Smooth muscle cell of the brain vasculature (primary cell): ENCODE measurements around the gene LHX4.

ENCODE experiments used
- DNase-seq: peaks from one replicate; pipeline ENCODE4 v3.0.0-alpha.2; 2012; ENCODE audit warnings: low read depth, low spot score

LHX4 gene

DNA sequence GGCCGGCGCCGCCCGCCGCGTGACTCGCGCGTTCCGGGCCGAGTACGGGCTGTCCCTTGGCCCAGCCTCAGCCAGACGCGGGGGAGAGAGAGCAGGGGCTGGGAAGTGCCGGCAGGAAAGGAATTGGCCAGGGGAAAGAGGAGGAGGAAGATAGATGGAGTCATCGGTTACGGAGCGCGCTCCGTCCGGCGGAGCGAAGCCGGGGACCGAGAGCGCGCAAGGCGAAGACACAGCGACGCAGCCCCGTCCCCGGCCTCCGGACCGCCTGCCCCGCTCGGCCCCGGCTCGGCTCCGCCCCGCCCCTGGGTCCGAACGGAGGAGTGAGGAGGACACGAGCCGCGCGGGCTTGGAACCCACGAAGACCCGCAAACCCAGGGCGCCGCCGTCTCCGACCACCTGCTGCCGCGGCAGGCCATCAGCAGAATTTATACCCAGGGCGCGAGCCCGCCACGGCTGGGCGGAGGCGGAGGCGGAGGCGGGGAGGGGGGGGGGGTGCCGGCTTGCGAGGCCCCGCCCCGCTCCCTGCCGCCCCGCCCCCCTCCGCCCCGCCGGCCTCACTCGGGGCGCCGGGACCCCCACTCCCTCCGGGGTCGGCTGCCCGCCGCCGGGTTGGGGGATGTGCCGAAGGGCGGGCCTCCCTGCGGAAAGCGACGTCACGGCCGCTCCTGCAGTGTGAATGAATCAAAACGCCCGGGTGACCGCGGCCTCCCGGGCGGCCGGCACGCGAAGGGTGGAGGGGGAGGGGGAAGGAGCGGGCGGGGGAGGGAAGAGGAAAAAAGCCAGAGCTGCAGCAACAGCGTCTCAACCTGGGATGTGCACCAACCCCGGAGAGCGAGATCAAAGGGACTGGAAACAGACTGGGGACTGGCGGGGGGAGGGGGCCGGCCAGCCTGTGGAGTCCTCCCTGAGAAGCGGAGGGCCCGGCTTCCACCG lies at the start of gene LHX4:
Gene LHX4 (plus strand): TSS at position 782 of the 933 bp plus-strand sequence. CDS start 266 bp downstream, outside the sequence.
- no peak for DNase-seq

DNA sequence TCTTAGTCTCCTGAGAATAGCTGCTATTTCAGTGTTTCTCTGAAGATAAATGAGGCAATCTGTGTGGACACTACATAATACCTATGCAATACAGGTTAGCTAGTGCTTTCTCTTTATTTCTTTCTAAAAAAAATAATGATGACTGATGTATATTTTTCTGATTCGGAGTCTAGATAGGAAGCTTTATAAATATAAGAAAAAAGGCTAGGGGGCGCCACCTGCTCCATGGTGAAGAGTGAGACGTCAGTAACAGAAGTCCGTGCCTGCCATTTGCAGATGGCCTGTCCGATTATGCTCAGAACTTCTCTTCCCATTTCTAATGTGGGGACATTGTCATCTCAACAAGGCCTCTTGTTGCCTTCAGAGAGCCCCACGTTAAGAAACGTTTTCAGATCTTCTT lies 49.0 kb upstream of the LHX4 start:
- no peak for DNase-seq

DNA sequence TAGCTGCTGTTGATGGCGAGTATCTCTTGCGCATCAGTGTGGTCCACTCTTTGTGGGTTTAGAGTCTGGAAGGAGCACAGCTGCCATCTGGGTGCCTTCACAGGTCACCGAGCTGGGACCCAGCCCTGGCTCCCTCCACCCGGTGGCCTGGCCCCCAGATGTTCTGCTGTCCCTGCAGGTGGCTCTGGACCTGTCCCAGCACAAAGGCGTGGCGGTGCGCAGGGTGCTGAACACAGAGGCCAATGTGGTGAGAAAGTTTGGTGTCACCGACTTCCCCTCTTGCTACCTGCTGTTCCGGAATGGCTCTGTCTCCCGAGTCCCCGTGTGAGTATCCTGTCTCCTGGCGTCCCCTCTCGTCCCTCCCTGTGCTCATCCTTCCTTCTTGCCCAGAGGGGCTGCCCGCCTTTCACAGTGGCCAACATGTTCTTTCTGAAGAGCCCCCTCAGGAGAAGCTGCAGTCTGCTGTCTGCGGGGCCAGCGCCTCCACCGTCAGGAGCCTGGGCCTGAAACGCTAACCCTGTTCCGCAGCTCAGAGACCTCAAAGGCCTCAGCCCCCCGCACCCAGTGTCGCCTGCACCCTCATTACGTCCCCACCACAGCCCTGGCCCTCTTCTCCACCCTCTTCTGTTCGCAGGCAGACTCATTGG lies 47.9 kb upstream of the LHX4 start:
- DNase-seq: no peak

DNA sequence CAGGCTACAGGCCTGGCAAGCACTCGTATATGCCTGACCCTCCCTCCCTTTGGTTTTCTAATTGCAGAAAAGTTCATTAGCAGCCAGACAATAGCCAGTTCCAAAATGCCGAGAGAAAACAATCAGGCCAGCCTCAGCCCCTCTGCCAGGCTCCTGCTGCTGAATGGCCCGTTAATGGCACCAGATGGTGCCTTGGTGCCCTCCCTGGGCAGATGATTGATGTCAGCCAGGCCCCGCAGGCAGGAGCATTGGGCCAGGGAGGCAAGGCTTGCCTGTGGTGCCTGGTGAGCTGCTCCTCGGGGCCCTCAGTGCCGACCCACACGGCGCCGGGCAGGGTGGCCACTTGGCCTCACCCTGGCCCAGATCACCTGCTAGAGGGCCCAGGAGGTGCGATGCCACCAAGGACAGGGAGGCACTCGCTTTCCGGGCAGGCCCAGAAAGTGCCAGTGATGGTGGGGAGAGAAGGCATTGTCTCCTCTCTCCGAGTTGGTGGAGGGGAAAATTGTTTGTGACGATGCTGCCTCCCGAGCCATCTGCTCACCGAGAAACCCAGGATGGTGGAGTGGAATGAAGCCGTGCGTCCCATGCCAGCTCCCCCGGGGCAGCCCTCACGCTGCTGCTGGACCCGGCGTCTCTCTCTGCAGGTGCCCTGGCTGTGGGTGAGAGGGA lies 47.3 kb upstream of the LHX4 start:
- DNase-seq: no peak

DNA sequence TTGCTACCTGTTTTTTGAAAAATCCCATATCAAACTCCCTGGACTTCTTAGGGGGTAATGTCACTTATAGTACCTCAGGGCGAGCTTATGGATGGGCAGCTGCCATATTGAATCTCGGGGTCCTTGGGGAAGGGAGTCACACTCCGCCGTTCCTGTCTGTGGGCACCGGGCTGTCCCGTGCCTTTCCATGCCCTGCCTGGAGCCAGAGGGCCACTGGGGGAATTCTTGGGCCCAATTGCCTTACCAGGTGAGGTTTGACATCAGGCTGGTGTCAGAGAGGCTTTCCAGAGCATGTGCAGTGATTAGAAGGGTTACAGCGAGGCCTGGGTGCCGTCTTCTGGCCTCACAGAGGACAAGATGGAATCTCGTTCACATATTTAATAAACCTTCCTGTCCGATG lies 46.6 kb upstream of the LHX4 start:
- DNase-seq: no peak

DNA sequence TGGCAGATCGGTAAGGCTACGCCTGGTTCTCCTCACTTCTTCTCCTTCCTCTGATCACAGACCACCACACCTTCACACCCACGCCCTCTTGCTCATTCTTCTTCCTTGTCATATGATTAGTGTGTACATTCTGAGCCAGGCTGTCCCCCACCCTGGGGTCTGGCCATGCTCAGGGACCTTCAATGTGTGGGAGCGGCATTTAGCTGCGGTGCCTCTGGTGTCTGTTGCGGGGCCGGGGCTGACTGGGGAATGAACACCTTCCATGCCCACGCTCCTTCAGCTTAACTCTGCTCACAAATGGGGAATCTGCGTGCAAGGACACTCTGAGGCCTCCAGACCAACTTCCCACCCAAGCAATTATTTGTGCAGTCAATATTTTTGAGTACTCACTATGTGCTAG lies 46.0 kb upstream of the LHX4 start:
- no peak for DNase-seq

DNA sequence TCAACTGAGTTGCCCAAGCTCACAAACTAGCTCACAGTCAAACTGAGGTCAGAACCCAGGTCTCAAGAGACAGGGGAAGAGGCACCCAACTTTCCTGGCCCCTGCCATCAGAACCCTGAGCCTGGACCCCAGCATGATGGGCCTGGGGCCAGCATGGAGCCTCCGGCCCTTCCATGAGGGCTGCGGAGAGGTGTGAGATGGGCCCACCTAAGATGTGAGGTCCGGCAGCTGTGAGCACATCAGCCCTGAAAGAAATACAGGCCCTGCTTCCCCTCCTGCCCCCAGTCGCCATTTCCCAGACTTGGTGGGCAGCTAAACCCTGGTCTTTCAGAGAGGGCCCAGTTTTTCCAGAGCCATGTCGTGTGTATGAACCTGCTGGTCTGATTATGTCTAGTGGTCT lies 44.8 kb upstream of the LHX4 start:
- DNase-seq: no peak

DNA sequence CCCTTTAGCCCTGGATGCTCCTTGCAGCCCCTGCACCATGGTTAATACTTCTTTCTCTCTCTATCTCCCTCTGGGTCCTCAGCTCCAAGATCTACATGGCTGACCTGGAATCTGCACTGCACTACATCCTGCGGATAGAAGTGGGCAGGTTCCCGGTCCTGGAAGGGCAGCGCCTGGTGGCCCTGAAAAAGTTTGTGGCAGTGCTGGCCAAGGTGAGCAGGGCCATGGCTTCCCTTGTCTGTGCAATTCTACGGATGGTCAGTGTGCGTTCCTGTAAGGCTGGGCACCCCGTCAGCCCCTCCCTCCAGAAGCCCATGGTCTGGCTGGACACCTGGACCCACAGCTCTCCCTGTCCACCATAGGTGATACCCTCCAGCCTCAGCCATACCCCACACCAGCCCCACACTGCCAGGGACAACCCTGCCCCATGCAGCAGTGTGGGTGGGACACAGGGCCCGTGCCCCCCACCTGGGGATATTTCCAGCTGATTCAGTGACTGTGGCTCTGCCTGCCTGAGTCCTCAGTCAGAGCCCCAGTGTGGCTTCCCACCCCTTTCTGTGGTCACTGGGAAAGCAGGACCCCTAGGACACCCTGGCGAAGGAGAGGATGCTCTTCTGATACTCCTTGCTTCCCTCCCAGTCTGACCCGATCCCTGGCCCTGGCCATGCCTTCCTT lies 44.0 kb upstream of the LHX4 start:
- DNase-seq: no peak

DNA sequence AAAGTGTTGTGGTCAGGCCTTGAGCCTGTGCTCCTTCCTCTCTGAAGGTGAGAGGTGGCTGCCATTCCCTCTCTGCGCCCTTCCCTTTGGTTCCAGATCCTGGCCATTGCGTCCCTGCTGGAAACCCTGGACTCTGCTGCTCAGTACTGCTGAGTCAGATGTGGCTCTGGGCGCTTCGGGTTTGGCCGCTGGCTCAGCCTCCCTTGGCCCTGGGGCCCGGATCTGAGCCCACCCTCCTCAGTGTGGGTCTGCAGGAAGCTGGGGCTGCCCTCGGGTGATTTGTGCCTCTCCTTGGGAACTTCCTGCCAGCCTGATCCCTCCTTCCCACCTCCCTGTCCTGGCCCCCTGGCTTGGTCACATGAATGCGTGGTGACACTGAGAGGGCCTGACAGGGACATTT lies 43.2 kb upstream of the LHX4 start:
- no peak for DNase-seq

DNA sequence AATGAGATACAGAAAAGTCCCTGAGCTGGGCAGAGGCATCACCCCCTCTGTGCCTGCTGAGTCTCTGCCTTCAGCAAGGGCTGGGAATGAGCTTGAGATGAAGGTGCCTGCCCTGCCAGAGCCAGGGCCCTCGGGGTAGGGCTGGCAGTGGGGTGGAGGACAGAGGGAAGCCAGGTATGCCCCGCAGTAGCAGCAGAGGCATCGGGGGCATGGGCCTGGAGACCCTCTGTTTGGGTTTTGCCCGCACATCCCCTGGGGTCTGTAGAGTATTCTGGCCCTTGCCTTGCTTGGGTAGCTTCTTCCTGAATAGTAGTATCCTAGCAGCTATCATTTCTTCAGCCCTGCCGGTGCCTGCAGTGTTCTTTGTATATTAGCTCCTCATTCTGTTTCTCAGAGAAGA lies 42.4 kb upstream of the LHX4 start:
- DNase-seq: no peak

DNA sequence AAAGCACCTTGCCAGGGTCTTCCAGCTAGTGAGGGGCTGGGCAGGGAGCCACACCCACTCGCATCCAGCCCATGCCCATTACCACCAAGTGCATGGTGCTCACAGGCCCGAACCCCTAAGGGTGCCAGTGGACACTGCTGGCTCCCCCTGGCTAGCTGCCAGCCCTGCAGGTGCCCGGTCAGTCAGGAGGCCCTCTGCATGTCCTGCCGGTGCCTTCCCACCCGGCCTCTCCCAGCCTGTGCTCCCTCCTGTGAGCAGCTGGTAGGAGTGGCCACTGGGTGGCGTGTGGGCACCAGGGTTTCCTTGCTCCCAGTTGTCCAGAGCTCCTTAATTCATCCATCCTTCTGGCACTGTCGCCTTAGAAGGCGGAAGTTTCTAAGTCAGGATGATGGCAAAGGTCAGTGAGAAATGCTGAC lies 42.0 kb upstream of the LHX4 start:
- DNase-seq: peak; percentile 21

DNA sequence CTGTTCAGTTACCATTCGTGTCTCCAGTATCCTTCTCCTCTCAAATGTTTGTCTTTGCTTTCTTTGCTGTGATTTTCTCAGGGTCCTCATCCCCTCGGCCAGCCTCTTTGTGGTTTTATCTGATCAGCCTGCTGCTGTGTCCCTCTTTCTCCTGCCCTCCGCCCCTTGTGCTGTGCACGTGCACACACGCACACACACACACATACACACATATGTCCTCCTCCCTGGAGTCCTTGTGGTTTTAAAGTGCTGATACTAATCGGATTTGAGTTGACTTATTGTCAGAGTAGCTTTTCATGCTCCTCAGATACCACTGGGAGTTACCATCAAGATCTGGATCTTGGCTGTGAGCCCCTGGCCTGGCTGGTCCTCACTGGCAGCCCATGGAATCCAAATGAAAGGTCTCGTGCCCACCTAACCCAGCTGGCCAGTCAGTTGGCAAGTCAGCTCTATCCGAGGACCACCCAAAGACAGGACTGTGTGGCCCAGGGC lies 41.3 kb upstream of the LHX4 start:
- no peak for DNase-seq

DNA sequence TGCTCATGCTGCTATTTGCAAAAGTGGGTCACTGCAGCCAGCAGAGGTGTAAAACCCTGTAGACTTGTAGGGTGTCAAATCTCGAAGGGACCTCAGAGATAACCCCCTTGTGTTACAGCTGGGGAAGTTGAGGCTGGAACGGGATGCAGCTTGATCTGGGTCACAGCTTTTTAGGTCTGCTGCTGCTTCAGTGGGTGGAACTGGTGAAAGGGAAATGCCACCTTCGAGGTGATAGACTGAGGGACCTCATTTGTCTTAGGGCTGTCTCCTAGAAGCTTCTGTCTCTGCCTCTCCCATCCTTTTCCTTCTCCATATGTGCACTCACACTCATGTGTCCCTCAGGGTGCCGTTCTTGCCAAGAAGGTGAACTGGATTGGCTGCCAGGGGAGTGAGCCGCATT lies 40.0 kb upstream of the LHX4 start:
- DNase-seq: no peak

DNA sequence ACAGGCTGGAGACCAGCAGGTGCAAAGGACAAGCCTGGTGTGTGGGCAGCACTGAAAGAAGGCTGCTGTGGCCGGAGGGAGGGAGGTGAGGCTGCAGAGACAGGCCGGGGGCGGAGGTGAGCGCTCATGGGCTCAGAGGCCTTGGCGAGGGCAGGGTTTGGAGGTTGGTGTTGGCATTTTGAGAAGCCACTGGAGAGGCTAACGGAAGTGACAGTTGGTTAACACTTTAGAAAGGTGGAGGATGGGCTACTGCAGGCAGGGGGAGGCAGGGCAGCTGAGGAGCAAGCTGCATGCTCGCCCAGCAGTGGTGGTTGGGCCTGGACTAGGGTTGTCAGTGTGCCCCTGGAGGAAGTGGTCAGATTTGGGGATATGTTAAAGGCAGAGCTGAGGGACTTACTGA lies 37.9 kb upstream of the LHX4 start:
- no peak for DNase-seq

DNA sequence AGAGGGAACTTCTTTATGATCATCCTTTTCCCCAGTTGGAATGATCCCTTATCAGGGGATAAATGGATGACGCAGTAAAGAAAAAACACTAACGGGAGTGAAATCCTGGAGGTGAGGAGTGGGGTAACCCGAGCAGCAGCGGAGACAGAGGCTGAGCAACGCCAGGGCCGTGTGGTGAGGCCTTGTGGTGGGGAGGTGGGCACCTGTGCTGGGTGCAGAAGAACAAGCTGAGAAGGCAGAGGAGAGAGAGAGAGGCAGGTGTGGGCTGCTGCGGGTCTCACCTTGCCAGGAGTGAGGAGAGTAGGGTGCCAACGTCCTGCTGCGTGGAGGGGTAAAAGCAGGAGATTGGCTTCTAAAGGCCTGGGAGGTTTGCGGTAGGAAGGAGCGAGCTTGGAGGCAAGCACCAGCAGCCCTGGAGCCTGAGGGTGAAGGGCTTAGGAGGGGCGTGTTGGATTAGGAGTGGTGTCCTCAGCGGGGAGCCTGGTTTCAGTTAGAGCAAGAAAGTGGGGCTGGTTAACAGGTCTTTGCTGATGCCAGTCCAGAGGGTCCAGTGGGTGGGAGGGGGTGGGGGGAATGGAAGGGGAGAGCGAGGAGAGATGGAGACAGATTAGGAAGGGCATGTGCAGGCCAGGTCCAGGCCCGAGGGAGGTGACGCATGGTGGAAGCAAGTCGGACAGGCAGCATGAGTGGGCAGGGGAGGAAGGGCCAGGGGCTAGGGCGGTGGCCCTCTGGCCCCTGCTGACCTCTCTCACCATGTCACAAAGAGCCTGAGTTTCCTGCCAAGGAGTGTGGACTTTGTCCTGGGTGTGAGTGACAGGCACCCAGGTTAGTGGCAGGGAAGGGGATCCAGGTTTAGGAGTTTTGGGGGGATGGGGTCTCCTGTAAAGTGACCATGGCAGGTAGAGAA lies 36.7 kb upstream of the LHX4 start:
- no peak for DNase-seq

DNA sequence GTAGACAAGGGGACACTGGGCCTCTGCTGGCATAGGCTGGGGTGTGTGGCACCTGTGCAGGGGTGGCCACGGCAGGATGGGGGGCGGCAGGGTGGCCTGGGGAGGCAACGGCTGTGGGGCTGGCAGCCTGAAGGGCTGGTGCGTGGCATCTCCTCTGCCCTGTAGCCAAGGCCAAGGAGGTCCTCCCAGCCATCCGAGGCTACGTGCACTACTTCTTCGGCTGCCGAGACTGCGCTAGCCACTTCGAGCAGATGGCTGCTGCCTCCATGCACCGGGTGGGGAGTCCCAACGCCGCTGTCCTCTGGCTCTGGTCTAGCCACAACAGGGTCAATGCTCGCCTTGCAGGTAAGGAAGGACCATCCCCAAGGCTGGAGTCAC lies 36.0 kb upstream of the LHX4 start:
- no peak for DNase-seq

DNA sequence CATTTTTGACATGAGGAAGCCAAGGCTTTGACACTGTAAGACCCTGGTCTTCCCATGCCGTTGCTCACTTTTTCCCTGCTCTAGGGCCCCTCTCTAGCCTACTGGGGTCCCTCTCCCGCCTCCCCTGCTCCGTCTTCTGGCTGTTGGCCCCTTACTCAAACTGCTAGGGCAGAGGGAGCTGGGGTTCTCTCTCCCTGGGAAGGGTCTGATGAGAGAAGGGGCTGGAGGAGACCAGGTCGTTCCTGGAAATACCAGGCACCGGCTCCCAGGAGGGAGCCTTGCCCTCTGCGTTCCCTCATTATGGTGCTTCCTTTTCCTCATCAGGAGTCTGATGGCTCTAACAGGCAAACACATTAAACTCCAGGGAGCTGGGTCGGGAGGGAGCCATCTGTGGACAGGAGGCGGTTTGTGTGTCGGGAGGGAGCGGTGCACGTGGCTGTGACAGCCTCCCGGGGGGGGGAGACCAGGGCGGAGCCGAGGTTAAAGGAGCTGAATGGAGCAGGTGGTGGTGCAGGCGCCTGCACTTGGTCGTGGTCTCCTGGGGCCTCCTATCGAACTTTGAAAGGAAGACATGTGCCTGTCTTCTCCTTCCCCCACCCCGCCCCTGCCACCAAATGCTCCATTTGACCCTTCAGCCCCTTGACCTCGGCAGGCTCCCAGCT lies 35.4 kb upstream of the LHX4 start:
- DNase-seq: no peak

DNA sequence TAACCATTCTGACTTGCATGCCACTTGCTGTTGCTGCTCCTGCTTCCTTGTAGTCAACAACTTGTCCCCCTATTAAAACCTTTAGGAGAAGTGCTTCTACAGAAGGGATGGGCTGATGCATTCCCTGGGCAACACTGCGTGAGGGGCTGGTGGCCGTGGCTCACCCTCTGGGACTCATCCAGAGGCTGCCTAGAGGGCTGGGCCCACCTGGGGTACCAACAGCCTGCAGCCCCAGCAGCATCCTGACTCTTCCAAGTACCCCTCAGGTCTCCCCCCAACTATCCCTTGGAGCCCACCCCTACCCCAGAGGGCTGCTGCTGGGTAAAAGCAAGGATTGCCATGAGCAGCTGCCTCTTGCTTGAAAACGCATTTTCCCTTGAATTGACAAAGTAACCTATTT lies 34.7 kb upstream of the LHX4 start:
- no peak for DNase-seq

DNA sequence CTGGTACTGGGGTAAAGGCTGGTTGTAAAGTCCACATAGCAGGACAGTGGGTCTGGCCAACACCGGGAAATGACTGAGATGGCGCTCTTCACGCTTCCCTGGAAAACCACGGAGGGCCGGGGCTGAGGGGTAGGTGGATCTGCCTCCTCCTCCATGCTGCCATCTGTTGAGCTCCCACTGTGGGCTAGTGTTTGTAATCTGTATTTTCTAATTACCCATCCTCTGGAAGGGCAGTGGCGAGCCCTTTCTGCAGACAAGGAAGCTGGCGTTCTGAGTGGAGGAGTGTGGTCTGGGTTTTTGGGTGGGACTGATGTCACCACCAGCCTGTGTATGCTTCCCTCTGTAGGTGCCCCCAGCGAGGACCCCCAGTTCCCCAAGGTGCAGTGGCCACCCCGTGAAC lies 34.1 kb upstream of the LHX4 start:
- DNase-seq: no peak

DNA sequence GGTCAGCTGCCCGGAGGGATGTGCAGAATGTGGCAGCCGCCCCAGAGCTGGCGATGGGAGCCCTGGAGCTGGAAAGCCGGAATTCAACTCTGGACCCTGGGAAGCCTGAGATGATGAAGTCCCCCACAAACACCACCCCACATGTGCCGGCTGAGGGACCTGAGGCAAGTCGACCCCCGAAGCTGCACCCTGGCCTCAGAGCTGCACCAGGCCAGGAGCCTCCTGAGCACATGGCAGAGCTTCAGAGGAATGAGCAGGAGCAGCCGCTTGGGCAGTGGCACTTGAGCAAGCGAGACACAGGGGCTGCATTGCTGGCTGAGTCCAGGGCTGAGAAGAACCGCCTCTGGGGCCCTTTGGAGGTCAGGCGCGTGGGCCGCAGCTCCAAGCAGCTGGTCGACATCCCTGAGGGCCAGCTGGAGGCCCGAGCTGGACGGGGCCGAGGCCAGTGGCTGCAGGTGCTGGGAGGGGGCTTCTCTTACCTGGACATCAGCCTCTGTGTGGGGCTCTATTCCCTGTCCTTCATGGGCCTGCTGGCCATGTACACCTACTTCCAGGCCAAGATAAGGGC lies 33.5 kb upstream of the LHX4 start:
- DNase-seq: no peak
